BLaER1 (cell line): ENCODE measurements around the gene CTNNB1.

Source experiments
- H3K27ac ChIP-seq: shearing (Covaris generic); formaldehyde crosslinking; 2 replicates; pipeline ENCODE4 v1.8.1; 2022
- H3K27me3 ChIP-seq: shearing (Covaris generic); formaldehyde crosslinking; 2 replicates; pipeline ENCODE4 v1.8.1; 2022
- H3K36me3 ChIP-seq: shearing (Covaris generic); formaldehyde crosslinking; 2 replicates; pipeline ENCODE4 v1.8.1; 2022
- H3K4me1 ChIP-seq: shearing (Covaris generic); formaldehyde crosslinking; 2 replicates; pipeline ENCODE4 v1.8.1; 2022
- H3K4me2 ChIP-seq: shearing (Covaris generic); formaldehyde crosslinking; 2 replicates; pipeline ENCODE4 v1.8.1; 2022
- H3K4me3 ChIP-seq: shearing (Covaris generic); formaldehyde crosslinking; 2 replicates; pipeline ENCODE4 v1.8.1; 2022
- H3K9ac ChIP-seq: shearing (Covaris generic); formaldehyde crosslinking; 2 replicates; pipeline ENCODE4 v1.8.1; 2022
- H3K9me3 ChIP-seq: shearing (Covaris generic); formaldehyde crosslinking; 2 replicates; pipeline ENCODE4 v1.8.1; 2022
- H4K20me1 ChIP-seq: shearing (Covaris generic); formaldehyde crosslinking; 2 replicates; pipeline ENCODE4 v1.8.1; 2022
- Cebpa-rat ChIP-seq: shearing (Covaris generic); IDR thresholded peaks from 2 replicates; pipeline ENCODE4 v1.8.1; 2022

CTNNB1 gene

GRCh38 chr3:41200669-41201021 lies 1.3 kb downstream of the CTNNB1 start:
- peak overlapping the region; percentile 99 for H3K9ac ChIP-seq

GRCh38 chr3:41202075-41202833 lies 2.9 kb downstream of the CTNNB1 start:
- peak overlapping the region; percentile 93 for H3K4me3 ChIP-seq
- peak overlapping the region; percentile 39; the same call in 1 of the 2 replicates for H3K27ac ChIP-seq
- no peak for TF ChIP-seq Cebpa-rat
- peaks cover 11% of the 10 kb centered on the region for H3K36me3 ChIP-seq
- H3K9ac ChIP-seq, result peak overlapping the region; percentile 99
- no peaks in the 10 kb centered on the region for H3K27me3 ChIP-seq
- peaks cover 43% of the 10 kb centered on the region for H3K4me1 ChIP-seq
- no peaks in the 10 kb centered on the region; the same call in 1 of the 2 replicates for H3K9me3 ChIP-seq
- H3K4me2 ChIP-seq, result peak overlapping the region; percentile 85
- peaks cover 73% of the 10 kb centered on the region for H4K20me1 ChIP-seq

More at GRCh38 chr3:41200669-41201021, 1.3 kb downstream of the CTNNB1 start:
- TF ChIP-seq Cebpa-rat, result no peak
- Histone ChIP-seq H3K4me2 (peak overlapping the region; percentile 85), H3K36me3 (peaks cover 4% of the 10 kb centered on the region; the same call in 1 of the 2 replicates), H3K27me3 (no peaks in the 10 kb centered on the region), H4K20me1 (peaks cover 57% of the 10 kb centered on the region), H3K4me3 (peak overlapping the region; percentile 93), H3K9me3 (no peaks in the 10 kb centered on the region), H3K4me1 (peaks cover 43% of the 10 kb centered on the region), H3K27ac (peak overlapping the region; percentile 58)

- no peak for TF ChIP-seq Cebpa-rat
- H3K27ac ChIP-seq, result peak overlapping the region; percentile 39; the same call in 1 of the 2 replicates
- 0 out of 2 replicates have a peak overlapping the region, but pooled peaks have one; percentile 93 for H3K4me3 ChIP-seq
- H3K27me3 ChIP-seq, result no peaks in the 10 kb centered on the region
- peaks cover 80% of the 10 kb centered on the region for H4K20me1 ChIP-seq
- H3K9ac ChIP-seq, result no peak overlapping the region; the same call in 1 of the 2 replicates
- H3K9me3 ChIP-seq, result peaks cover 6% of the 10 kb centered on the region
- peak overlapping the region; percentile 85 for H3K4me2 ChIP-seq
- peaks cover 17% of the 10 kb centered on the region for H3K36me3 ChIP-seq
- H3K4me1 ChIP-seq, result peaks cover 41% of the 10 kb centered on the region
Measured at GRCh38 chr3:41202834-41203345, 3.6 kb downstream of the CTNNB1 start.

- H3K4me1 ChIP-seq, result peaks cover 34% of the 10 kb centered on the region
- peaks cover 32% of the 10 kb centered on the region for H3K36me3 ChIP-seq
- H3K9ac ChIP-seq, result no peak overlapping the region
- H3K4me3 ChIP-seq, result no peak overlapping the region
- no peaks in the 10 kb centered on the region for H3K27me3 ChIP-seq
- no peak overlapping the region for H3K4me2 ChIP-seq
- H4K20me1 ChIP-seq, result peaks cover 94% of the 10 kb centered on the region
- TF ChIP-seq Cebpa-rat, result no peak
- peaks cover 19% of the 10 kb centered on the region for H3K9me3 ChIP-seq
- H3K27ac ChIP-seq, result no peak overlapping the region
Measured at GRCh38 chr3:41204369-41204768, 5.1 kb downstream of the CTNNB1 start.

- H3K9me3 ChIP-seq, result peaks cover 31% of the 10 kb centered on the region
- H3K27ac ChIP-seq, result no peak overlapping the region
- peaks cover 44% of the 10 kb centered on the region for H3K36me3 ChIP-seq
- no peak for TF ChIP-seq Cebpa-rat
- H3K27me3 ChIP-seq, result no peaks in the 10 kb centered on the region
- no peak overlapping the region for H3K4me2 ChIP-seq
- H3K4me1 ChIP-seq, result peaks cover 34% of the 10 kb centered on the region
- no peak overlapping the region for H3K9ac ChIP-seq
- H3K4me3 ChIP-seq, result no peak overlapping the region
- H4K20me1 ChIP-seq, result peaks cover 100% of the 10 kb centered on the region
Measured at GRCh38 chr3:41205591-41205990, 6.3 kb downstream of the CTNNB1 start.

DNA sequence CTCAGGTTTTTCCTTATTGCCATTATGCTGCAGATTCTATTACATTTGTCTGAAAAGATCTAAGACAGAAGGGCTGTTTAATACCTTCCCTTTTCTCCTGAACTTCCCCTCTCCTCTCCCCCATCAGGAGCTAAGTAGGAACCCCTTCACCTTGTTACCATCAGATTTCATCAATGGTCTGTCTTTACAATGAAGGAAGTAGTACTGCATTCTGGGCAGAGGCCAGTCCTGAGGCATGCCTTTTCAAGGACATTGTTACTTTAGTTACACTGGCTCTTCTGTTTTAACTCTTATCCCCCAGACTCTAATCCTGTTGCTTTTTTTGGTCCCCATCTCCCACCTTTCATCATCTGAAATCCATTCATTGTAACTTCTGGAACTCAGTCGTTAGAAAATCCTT lies 8.1 kb downstream of the CTNNB1 start:
- Histone ChIP-seq H3K9ac (no peak overlapping the region), H4K20me1 (peaks cover 100% of the 10 kb centered on the region), H3K27me3 (no peaks in the 10 kb centered on the region), H3K4me2 (no peak overlapping the region), H3K9me3 (peaks cover 43% of the 10 kb centered on the region), H3K27ac (no peak overlapping the region), H3K4me3 (no peak overlapping the region), H3K4me1 (peaks cover 21% of the 10 kb centered on the region), H3K36me3 (peaks cover 61% of the 10 kb centered on the region)
- no peak for TF ChIP-seq Cebpa-rat

GRCh38 chr3:41208507-41209220 lies 9.4 kb downstream of the CTNNB1 start:
- Histone ChIP-seq H3K9ac (no peak overlapping the region), H3K27me3 (no peaks in the 10 kb centered on the region), H3K27ac (no peak overlapping the region), H3K9me3 (peaks cover 43% of the 10 kb centered on the region), H3K4me3 (no peak overlapping the region), H3K4me2 (no peak overlapping the region), H4K20me1 (peaks cover 100% of the 10 kb centered on the region), H3K4me1 (0 out of 2 replicates have a peak, but pooled peaks cover 12% of the 10 kb centered on the region), H3K36me3 (peaks cover 70% of the 10 kb centered on the region)
- no peak for TF ChIP-seq Cebpa-rat

- peaks cover 71% of the 10 kb centered on the region for H3K36me3 ChIP-seq
- H3K4me2 ChIP-seq, result no peak overlapping the region
- H3K4me3 ChIP-seq, result no peak overlapping the region
- H4K20me1 ChIP-seq, result peaks cover 100% of the 10 kb centered on the region
- H3K27me3 ChIP-seq, result no peaks in the 10 kb centered on the region
- H3K9me3 ChIP-seq, result peaks cover 43% of the 10 kb centered on the region
- no peak overlapping the region for H3K9ac ChIP-seq
- H3K4me1 ChIP-seq, result 0 out of 2 replicates have a peak, but pooled peaks cover 10% of the 10 kb centered on the region
- TF ChIP-seq Cebpa-rat, result no peak
- no peak overlapping the region for H3K27ac ChIP-seq
Measured at GRCh38 chr3:41209646-41210045, 10.3 kb downstream of the CTNNB1 start.

GRCh38 chr3:41210966-41211365 lies 11.7 kb downstream of the CTNNB1 start:
- Histone ChIP-seq H3K4me3 (no peak overlapping the region), H3K9ac (no peak overlapping the region), H3K9me3 (peaks cover 43% of the 10 kb centered on the region), H3K4me2 (no peak overlapping the region), H3K27ac (no peak overlapping the region), H4K20me1 (peaks cover 100% of the 10 kb centered on the region), H3K36me3 (peaks cover 71% of the 10 kb centered on the region), H3K4me1 (0 out of 2 replicates have a peak, but pooled peaks cover 10% of the 10 kb centered on the region), H3K27me3 (no peaks in the 10 kb centered on the region)
- TF ChIP-seq Cebpa-rat, result no peak
